DMS79 (cell line): ENCODE results near the gene TNNC2.
"Not testable (repeated sequence)": the region's sequence is repeated elsewhere in the genome, so short reads cannot be mapped to it uniquely, and the experiment has no call there.

Source experiments
- DNase-seq: peaks from one replicate; lab custom pipeline; 2025; lab: John Stamatoyannopoulos, UW

The TNNC2 gene

DNA sequence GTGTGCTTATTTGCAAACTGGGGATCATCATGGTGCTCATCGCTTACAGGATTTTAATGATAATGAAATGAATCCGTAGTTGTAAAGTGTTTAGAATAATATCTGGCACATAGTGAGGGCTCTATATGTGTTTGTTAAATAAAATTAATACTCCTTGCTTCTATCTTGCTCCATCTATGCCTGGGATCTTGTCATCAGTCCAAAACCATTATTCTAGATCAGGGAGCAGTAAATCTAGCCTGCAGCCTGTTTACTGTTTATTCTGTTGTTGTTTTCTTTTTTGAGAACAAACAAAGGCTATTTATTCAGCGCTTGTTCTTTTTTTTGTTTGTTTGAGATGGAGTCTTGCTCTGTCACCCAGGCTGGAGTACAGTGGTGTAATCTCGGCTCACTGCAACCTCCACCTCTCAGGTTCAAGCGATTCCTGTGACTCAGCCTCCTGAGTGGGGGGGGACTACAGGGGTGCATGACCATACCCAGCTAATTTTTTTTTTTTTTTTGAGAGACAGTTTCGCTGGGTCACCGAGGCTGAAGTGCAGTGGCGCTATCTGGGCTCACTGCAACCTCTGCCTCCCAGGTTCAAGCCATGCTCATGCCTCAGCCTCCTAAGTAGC lies 22.0 kb upstream of the TNNC2 start:
- DNase-seq, result no peak

DNA sequence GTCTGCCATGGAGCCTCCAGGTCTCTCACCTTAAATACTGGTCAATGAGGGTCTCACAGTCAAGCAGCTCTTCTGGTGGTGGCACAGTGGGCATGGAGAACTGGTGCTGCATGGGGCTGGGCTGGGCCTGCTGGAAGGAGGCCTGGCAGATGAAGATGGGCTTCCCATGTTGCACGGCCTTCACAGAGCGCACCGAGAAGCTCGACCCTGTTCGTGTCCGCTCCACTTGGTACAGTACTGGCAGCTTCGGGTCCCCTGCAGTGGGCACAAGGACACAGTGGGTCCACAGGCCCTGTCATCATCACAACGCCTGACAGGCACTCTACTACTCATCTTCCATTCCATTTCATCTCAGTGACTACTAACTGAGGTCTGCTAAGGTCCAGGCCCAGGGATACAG lies 21.3 kb upstream of the TNNC2 start:
- no peak for DNase-seq

DNA sequence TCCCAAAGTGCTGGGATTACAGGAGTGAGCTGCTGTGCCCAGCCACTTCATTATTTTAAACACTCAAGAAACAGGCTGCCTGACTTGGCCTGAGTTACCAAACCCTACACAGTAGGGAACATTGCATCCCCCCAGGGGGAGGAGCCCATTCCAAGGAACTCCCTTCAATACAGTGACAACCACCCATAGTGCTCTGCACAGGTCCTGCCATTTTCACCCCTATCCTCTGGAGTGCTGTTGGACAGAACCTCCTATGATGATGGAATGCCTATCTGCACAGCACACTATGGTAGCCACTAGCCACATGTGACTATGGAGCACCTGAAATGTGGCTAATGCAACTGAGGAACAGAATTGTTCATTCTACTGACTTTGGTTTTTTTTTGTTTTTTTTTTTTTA lies 18.3 kb upstream of the TNNC2 start:
- DNase-seq, result no peak

DNA sequence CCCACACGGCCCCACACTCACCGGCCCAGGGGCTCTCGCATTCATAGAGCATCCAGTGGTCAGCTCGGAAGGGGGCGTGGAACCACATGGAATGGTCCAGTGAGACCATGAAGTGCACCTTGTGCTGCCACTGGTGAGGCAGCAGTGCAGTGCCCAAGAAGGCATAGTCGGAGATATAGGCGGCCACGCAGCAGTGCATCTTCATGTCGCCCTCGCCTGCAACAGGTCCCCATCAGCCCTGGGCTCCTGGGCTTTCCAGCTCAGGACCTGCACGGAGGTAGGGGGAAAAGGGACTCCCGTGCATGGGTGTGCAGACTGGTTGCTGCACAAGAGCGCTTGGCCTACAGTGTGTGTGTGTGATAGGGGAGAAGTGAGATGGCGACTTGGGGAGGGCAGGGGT lies 16.4 kb upstream of the TNNC2 start:
- DNase-seq, result no peak

DNA sequence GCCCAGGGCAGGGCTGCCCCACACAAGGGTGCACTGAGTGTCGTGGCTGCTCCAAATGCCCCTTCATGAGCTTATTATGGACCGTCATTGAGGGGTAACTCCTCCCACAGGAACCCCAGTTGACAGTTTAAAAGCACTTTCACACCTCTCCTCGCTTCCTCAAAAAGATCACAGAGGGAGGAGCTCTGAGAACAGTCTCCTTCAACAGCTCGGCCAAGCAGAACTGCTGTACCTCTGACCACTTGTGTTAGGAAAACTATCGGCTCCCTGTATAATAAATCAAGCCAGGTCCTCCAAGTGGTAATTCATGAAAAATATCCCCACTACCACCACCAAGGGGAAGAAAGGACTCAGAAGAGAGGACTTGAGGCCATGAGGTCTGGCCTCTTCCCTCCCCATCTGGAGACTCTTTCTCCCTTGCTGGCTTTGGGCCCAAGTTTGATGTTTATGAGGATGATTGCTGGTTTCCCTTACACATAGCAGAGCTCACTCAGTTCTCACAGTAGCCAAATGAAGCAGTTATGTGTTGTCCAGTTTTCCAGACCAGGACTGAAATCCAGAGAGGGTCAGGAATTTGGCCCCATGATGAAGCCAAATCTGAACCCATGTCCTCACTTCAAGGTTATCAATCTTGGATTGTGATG lies 15.2 kb upstream of the TNNC2 start:
- DNase-seq, result no peak

DNA sequence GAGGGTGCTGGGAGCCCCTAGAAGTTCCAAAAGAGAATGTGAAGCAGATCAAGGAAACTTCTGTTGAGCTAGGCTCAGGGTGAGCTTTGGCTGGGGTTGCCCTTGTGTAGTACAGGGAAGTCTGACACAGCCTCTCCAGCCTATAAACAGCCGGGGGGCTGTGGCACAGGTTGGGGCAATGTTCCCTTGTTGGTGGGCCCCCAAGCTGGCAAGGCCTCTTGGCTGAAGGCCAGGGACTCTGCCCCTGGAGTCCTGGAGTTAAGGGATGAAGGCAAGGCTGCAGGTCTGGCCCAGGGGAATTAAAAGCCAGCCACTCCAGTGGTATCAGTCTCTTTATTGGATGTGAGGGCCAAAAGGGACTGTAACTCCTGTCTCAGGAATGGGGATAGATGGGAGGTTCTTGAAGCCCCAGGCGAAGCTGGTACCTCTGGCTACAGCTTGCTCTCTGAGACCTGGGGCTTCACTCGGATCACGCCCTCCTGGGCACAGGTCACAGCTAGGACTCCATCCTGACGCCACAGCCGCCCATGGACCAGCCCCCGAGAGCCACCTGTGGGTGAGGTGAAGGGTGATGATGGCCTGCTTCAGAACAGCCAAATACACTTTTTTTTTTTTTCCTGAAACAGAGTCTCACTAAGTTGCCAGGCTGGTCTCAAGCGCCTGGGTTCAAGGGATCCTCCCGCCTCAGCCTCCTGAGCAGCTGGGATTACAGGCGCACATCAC lies 14.5 kb upstream of the TNNC2 start:
- DNase-seq, result no peak

DNA sequence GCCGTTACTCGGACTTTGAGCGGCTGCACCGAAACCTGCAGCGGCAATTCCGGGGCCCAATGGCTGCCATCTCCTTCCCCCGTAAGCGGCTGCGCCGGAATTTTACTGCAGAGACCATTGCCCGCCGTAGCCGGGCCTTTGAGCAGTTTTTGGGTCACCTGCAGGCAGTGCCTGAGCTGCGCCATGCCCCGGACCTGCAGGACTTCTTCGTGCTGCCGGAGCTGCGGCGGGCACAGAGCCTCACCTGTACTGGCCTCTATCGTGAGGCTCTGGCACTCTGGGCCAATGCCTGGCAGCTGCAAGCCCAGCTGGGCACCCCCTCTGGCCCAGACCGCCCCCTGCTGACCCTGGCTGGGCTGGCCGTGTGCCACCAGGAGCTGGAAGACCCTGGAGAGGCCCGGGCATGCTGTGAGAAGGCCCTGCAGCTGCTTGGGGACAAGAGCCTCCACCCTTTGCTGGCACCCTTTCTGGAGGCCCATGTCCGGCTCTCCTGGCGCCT lies 13.6 kb upstream of the TNNC2 start:
- no peak for DNase-seq

DNA sequence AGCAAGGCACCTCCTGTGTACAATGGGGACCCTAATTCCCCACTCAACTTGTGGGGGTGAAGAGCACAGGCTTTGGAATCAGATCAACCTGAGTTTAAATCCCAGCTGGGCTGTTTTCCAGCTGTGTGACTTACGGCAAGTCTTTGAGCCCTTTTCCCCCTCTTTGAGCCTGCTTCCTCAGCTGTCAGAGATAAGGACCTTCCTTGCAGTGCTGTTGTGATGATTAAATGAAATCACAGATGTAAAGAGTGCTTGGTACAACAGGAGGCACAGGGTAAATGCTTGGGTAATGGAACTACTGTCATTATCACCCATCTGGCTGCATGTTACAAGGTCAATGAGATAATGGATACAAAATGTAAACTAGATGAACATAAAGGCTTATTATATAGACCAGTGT lies 9.7 kb upstream of the TNNC2 start:
- no peak for DNase-seq

DNA sequence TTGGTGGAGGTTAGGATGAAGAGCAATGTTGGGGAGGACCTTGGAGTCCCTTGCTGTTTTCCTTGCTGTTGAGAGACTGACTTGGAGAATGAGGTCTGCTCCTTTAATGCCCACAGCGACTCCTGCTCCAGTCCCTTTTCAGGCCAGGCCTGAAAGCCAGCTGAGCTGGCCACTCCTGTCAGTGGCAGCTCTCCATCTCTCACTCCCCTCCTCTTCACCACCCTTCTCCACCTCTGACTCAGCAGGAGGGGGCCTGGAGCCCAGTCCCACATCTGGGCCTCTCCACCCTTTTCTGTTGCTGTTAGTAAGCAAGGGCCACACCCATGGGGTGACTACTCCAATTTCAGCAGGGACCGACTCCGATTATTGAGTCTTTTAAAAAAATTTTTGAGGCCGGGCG lies 8.7 kb upstream of the TNNC2 start:
- DNase-seq, result no peak

DNA sequence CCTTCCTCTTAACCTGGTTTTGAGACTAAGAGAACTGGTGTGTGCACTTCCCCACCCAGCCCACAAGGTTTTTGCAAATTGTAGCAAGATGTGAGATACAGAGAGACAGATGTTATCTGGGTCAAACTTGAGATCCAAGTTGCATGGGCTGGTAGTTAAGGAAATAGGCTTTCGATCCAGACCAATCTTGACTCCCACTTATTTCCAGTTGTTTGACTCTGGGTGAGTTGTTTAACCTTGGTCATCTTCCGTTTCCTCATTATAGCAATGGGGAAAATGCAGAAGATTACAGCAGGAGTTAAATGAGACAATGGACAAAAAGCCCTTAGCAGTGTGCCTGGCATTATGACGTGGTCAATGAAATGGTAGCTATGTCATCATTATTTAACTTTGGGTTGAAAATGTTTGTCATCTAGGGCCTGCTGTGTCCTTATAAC lies 8.2 kb upstream of the TNNC2 start:
- DNase-seq, result no peak

DNA sequence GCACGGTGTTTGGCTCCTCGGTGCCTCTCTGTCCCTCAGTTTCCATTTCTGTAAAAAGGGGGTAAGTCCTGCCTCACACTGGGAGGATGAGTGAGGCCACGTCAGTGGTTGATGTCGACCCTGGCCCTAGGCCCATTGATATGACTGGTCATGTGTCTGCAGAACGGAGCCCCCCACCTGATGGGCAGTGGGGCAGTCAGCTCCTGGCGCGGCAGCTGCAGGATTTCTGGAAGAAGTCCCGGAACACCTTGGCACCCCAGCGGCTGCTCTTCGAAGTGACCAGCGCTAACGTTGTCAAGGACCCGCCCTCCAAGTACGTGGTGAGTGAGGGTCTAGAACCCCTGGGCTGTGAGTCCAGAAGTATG lies 7.7 kb upstream of the TNNC2 start:
- no peak for DNase-seq

DNA sequence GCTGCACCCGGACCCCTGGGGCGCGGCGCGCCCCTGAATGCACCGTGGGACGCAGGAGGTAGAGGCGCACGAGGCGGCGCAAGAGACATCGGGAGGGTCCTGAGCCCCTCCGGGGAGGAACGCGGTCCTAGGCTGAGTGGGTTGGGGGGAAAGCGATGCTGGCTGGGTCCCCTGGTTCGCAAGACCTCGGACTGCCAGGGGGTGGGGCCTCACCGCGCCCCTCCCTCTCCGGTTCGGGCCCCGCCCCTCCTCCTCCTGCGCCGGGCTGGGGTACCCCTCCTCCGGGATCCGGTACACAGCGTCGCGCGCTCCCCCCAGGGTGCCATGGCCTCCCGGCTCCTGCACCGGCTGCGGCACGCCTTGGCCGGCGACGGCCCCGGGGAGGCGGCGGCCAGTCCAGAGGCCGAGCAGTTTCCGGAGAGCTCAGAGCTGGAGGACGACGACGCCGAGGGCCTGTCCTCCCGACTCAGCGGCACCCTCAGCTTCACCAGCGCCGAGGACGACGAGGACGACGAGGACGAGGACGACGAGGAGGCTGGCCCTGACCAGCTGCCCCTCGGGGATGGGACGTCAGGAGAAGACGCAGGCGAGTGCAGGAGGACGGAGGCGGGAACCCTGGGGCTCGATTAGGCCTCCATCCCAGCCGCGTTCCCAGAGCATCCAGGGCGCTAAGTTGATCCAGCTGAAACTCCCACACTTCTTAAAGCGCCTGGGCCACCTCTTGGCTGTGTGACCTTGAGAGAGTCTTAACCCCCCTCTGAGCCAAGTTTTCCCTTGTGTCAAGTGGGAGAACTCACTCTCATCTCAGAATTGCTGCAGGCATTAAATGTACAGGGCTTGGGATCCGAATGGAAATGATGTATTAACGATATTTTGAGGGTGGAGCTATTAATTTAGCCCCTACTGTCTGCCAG lies 7.0 kb upstream of the TNNC2 start:
- DNase-seq, result no peak

DNA sequence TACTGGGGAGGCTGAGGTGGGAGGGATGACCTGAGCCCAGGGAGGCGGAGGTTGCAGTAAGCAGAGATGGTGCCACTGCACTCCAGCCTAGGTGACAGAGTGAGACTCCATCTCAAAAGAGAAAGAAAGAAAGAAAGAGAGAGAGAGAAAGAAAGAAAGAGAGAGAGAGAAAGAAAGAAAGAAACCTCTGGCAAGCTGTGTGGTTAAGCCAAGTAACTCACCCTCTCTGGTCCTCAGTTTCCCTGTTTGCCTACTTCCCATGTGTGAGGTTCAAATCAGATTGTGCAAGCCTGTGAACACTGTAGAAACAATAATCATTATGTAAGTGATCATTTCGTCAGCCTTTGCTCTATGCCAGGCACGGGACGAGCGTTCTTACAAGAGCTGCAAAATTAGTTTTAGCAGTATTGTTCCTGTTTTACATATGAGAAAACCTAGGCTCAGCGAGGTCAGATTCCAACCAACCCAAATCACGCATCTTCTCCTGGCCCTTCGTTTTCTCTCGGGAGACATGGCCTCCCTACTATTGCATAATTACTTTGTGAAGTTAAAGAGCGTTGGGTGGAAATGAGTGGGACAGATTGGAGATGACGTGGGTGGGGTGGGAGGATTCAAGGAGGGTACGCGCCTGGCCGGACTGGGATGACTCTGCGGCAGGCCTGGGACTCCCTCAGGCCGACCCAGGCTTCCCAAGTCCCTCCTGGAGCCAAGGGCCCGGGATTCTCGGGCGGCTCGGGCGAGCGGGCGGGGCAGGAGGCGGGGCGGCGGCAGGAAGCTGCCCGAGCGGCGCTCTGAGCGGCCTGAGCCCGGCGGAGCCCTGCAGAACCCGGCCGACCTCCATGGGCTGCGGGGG lies 6.1 kb upstream of the TNNC2 start, which contains the start of gene SNX21:
Gene SNX21, plus strand, starts transcription at position 770 of the 853 bp plus-strand sequence. CDS start 121 bp downstream, outside the sequence.
- DNase-seq, result no peak

DNA sequence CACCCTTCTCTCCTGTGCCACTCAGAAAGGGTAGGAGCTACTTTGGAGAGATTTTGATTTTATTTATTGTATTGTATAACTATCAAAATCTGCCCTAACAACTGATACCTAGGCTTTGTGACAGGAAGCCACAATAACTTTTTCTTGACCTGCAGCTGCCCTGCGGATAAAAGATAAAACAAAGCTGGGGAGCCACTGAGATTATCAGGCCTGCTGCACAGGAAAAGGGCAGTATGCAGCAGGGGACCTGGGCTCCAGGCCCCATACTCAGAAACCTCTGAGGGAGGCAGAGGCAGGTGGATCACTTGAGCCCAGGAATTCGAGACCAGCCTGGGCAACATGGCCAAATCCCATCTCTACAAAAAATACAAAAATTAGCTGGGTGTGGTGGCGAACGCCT lies 5.5 kb upstream of the TNNC2 start:
- DNase-seq, result no peak

DNA sequence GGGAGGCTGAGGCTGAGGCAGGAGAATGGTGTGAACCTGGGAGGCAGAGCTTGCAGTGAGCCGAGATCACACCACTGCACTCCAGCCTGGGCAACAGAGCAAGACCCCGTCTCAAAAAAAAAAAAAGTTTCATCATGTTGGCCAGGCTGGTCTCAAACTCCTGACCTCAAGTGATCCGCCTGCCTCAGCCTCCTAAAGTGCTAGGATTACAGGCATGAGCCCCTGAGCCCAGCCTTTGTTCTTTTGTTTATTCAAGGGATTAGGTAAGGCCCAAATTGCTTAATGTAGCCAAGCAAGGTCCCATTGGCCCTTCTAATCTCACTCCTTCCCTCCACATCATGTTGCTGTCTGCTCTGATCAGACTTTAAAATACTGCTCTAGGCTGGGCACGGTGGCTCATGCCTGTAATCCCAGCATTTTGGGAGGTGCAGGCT lies 2.6 kb upstream of the TNNC2 start:
- DNase-seq, result not testable (repeated sequence)

DNA sequence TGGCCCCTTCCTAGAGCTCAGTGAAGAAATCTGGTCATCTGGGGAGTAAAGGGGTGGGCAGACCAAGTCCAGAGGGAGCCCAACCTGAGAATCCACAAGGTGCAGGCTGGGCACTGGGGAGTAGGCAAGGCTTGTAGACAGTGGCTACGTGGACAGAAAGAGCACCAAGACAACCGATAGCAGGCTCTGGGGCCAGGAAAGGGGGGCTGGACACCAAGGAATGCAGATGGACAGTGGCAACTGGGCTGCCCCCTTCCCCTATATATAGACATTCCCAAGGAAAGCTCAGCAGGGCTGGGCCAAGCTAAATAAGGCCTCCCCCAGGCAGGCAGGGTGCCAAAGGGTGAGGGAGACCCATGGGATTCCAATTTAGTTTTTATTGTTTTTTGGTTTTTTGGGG lies 1.5 kb upstream of the TNNC2 start:
- DNase-seq, result no peak

DNA sequence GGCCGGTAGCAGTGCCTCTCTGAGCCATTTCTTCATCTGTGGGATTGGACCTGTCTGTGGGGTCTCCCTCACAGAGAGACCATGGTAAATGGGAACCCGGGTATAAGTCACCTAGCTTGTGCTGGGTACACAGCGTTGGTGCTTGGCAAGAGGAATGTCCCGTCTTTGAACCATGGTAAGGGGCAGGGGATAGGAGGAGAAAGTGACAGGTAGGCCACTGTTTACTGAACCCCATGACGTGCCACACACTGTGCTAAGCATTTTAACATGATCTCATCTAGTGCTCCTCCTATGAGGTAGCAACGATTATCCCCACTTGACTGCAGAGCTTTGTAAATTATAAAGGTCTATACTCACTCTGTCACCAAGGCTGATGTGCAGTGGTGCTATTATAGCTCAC lies 600 bp upstream of the TNNC2 start:
- no peak for DNase-seq

DNA sequence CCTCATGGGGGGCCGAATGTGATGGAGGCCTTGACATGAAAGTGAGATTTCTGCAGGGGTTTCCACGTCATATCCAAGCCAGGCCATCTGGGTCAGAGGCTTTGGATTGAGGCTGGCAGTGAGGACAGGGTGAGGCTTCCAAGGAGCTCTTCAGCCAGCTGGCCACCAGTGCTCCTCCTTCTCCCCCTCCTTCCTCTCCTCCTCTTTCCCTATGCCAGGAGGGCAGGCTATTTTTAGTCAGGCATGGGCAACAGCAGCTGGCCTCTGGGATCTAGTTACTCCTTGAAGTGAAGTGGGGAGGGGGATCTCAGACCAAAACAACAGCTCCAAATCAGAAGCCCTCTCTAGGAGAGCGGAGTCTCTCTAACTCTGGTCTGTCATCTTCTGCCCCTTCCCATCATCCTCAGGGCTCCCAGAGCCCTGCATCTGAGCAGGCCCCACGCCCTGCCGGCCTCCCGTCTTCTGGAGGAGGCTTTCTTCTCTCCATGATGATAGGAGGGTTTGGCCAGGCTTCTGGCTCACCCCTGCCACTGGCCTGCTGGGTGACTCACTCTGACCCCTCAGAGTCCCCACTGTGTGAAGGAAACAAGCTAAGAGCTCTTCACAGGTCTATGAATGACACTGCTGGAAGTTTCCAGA lies 612 bp downstream of the TNNC2 start:
- no peak for DNase-seq

DNA sequence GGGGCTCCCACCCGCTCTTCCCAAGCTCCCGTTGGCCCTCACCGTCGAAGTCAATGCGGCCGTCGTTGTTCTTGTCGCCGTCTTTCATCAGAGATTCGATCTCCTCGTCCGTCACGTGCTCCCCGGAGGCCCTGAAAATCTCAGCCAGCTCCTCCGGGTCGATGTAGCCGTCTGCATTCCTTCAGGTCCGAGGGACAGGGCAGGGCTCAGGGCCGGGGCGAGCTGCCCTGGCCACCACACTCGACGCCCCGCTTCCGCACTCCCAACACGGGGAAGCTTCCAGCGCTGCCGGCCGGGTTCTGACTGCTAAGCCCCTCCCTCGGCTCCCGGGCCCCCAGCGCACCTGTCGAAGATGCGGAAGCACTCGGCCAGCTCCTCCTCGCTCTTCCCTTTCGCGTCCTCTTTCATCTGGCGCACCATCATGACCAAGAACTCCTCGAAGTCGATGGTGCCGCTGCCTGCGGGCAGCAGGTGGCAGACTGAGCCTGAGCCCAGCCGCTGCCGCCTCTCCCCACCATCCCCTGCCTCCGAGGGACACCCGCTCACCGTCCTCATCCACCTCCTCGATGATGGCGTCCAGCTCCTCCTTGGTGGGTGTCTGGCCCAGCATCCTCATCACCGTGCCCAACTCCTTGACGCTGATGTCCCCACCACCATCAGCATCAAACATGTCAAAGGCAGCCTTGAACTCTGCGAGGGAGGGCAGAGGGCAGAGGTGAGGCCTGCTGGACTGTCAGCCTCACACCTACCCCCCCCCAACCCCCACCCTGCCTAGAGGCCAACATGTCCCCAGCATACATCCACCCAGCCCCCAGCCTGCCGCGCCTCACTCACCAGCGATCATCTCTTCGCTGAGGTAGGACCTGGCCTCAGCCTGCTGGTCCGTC lies 2.9 kb downstream of the TNNC2 start:
- no peak for DNase-seq

DNA sequence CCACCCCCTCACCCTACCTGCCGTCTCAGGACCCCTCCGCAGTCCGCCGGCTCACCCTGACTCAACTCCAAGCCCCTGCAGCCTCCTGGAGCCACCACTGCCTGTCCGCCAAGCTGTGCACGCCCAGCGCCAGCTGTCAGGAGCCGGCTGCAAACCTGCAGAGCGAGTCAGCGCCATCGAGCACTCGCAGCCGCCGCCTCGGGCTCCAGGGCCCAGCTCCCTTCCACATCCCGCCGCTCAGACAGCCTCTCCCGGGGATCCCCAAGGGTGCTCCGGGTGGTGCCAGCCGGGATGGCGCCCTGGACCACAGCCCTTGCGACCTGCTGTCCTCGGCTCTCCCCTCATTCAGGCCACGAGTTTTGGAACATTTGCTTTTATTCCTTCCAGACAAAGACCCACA lies 4.3 kb downstream of the TNNC2 start:
- DNase-seq, result peak; percentile 20
